Tibial nerve (tissue), 4 donors: ENCODE measurements around the gene MARF1. TPM values are rescaled to one million over a fixed set of nuclear protein-coding genes. Genes with fewer than 3 reads are reported as not detected.
"Not testable (repeated sequence)": the region's sequence is repeated elsewhere in the genome, so short reads cannot be mapped to it uniquely, and the experiment has no call there.

ENCODE experiments used
- DNase-seq, 2 donors: peaks; one replicate each; pipeline ENCODE4 v3.0.0-alpha.2; 2019; ENCODE audit warnings: low spot score in 2 of 2
- H3K27ac ChIP-seq, 4 donors: fragments of 200-600 bp; sonication (generic) in 3 of 4; one replicate each; pipeline ENCODE4 v1.5.1; 2017 to 2019; ENCODE audit warnings: mild to moderate bottlenecking in 1 of 4
- H3K27me3 ChIP-seq, 2 donors: fragments of 200-600 bp; sonication (generic) in 1 of 2; one replicate each; pipeline versions ENCODE4 v1.5.1 to v1.6.0; 2017 to 2019
- H3K36me3 ChIP-seq, 3 donors: fragments of 200-600 bp; sonication (generic); one replicate each; pipeline ENCODE4 v1.5.1; 2018 to 2019
- H3K4me1 ChIP-seq, 4 donors: fragments of 200-600 bp; sonication (generic) in 3 of 4; one replicate each; pipeline ENCODE4 v1.5.1; 2017 to 2019
- H3K4me3 ChIP-seq, 4 donors: fragments of 200-600 bp; sonication (generic) in 3 of 4; one replicate each; pipeline ENCODE4 v1.5.1; 2017 to 2019; ENCODE audit warnings: mild to moderate bottlenecking in 1 of 4, moderate library complexity in 1 of 4
- H3K9me3 ChIP-seq, 4 donors: fragments of 200-600 bp; sonication (generic) in 3 of 4; one replicate each; pipeline ENCODE4 v1.5.1; 2017 to 2019
- EP300 ChIP-seq, 2 donors: sonication (generic); formaldehyde crosslinking; IDR thresholded peaks; one replicate each; pipeline ENCODE4 v1.6.1; 2017; ENCODE audit warnings: antibody characterized with exemption in 2 of 2, mild to moderate bottlenecking in 1 of 2
- POLR2A ChIP-seq, 2 donors: fragments of 450-650 bp; IDR thresholded peaks; one replicate each; pipeline ENCODE4 v1.6.1; 2017; ENCODE audit warnings: antibody characterized with exemption in 2 of 2, mild to moderate bottlenecking in 2 of 2, moderate library complexity in 2 of 2
- WGBS, 2 donors: methylation state at CpG; one replicate each; pipeline ENCODE4 v1.1.5; 2018; 5-methylcytosine and 5-hydroxymethylcytosine counted together
- total RNA-seq, 4 donors: library from RNA; depleted of rRNA; stranded (reverse); fragments of >200 nt; gene quantifications; one replicate each; pipeline ENCODE4 v1.1.0, GENCODE V29; 2016
- TF ChIP-seq, protein P1 (sequence below), 5 experiments: fragments of 200-600 bp in 3 of 5; fragments of 450-650 bp in 2 of 5; sonication (generic) in 3 of 5; IDR thresholded peaks; one replicate each; pipeline ENCODE4 v1.5.1; 2016 to 2019; ENCODE audit warnings: antibody characterized with exemption in 5 of 5, mild to moderate bottlenecking in 3 of 5, moderate library complexity in 2 of 5

Gene MARF1
- total RNA-seq, 4 donors from 2014 or later, result 44.6 to 57.5 (median 54.4) TPM

- TF ChIP-seq, protein P1, sequence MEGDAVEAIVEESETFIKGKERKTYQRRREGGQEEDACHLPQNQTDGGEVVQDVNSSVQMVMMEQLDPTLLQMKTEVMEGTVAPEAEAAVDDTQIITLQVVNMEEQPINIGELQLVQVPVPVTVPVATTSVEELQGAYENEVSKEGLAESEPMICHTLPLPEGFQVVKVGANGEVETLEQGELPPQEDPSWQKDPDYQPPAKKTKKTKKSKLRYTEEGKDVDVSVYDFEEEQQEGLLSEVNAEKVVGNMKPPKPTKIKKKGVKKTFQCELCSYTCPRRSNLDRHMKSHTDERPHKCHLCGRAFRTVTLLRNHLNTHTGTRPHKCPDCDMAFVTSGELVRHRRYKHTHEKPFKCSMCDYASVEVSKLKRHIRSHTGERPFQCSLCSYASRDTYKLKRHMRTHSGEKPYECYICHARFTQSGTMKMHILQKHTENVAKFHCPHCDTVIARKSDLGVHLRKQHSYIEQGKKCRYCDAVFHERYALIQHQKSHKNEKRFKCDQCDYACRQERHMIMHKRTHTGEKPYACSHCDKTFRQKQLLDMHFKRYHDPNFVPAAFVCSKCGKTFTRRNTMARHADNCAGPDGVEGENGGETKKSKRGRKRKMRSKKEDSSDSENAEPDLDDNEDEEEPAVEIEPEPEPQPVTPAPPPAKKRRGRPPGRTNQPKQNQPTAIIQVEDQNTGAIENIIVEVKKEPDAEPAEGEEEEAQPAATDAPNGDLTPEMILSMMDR (IDR thresholded peaks at IDR 0.05), result peak in 1 of 5 experiments; percentile 14
- TF ChIP-seq POLR2A (IDR thresholded peaks at IDR 0.05) (peak; percentile 66 to 71), EP300 (IDR thresholded peaks at IDR 0.05) (peak; percentile 99)
- peak overlapping the region in 2 of 4 donors; percentile 11 to 21 for H3K4me3 ChIP-seq
- H3K36me3 ChIP-seq, result peaks cover 2 to 30% (median 8%) of the 10 kb centered on the region in 3 donors
- peak overlapping the region; percentile 87 to 96 (median 94) for H3K27ac ChIP-seq
- no peaks in the 10 kb centered on the region for H3K27me3 ChIP-seq
- DNase-seq, result peak; percentile 94 to 98
- peaks cover 0 to 59% (median 29%) of the 10 kb centered on the region in 4 donors for H3K4me1 ChIP-seq
- WGBS, 2 donors, result 7% methylated on average over 20 of the region's 20 CpGs
- no peaks in the 10 kb centered on the region for H3K9me3 ChIP-seq
Measured at GRCh38 chr16:15672514-15673167, 29.7 kb upstream of the MARF1 start.

DNA sequence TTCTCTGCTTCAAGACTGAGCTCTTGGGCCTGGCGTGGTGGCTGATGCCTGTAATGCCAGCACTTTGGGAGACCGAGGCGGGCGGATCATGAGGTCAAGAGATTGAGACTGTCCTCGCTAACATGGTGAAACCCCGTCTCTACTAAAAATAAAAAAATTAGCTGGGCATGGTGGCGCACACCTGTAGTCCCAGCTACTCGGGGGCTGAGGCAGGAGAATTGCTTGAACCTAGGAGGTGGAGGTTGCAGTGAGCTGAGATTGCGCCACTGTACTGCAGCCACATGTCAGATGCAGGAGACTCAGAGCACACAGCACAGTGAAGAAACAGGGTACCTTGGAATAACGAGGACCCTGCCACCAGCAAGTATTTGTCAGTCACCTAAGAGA lies 29.2 kb upstream of the MARF1 start:
- H3K36me3 ChIP-seq, result peaks cover 2 to 33% (median 12%) of the 10 kb centered on the region in 3 donors
- not testable (repeated sequence) for H3K9me3 ChIP-seq, H3K4me3 ChIP-seq, H3K27me3 ChIP-seq
- peaks cover 0 to 59% (median 29%) of the 10 kb centered on the region in 4 donors for H3K4me1 ChIP-seq
- H3K27ac ChIP-seq, result peak overlapping the region; percentile 87 to 96 (median 94)
- 59 to 62% methylated on average over 10 of the region's 10 CpGs for WGBS, 2 donors
- DNase-seq, result peak in 1 of 2 donors; percentile 12

- TF ChIP-seq EP300 (IDR thresholded peaks at IDR 0.05) (no peak), POLR2A (IDR thresholded peaks at IDR 0.05) (no peak)
- TF ChIP-seq, protein P1 (IDR thresholded peaks at IDR 0.05), result no peak
- peaks cover 2 to 38% (median 15%) of the 10 kb centered on the region in 3 donors for H3K36me3 ChIP-seq
- H3K4me3 ChIP-seq, result no peak overlapping the region
- no peaks in the 10 kb centered on the region for H3K9me3 ChIP-seq
- peaks cover 0 to 55% (median 29%) of the 10 kb centered on the region in 4 donors for H3K4me1 ChIP-seq
- no peaks in the 10 kb centered on the region for H3K27me3 ChIP-seq
- WGBS, 2 donors, result 75 to 78% methylated on average over 8 of the region's 8 CpGs
- no peak for DNase-seq
- H3K27ac ChIP-seq, result peak overlapping the region; percentile 87 to 96 (median 94)
Measured at GRCh38 chr16:15671530-15672117, 28.7 kb upstream of the MARF1 start.

- 84 to 86% methylated on average over 18 of the region's 18 CpGs for whole genome bisulfite sequencing, 2 donors
- no peak overlapping the region for H3K4me3 ChIP-seq
- no peak for DNase-seq
- peaks cover 0 to 14% (median 7%) of the 10 kb centered on the region in 4 donors for H3K4me1 ChIP-seq
- no peaks in the 10 kb centered on the region for H3K9me3 ChIP-seq
- no peaks in the 10 kb centered on the region for H3K27me3 ChIP-seq
- peaks cover 5 to 78% (median 15%) of the 10 kb centered on the region in 3 donors for H3K36me3 ChIP-seq
- TF ChIP-seq, protein P1 (IDR thresholded peaks at IDR 0.05), result no peak
- TF ChIP-seq EP300 (IDR thresholded peaks at IDR 0.05) (no peak), POLR2A (IDR thresholded peaks at IDR 0.05) (no peak)
- H3K27ac ChIP-seq, result no peak overlapping the region
Measured at GRCh38 chr16:15667091-15667742, 24.3 kb upstream of the MARF1 start.

- no peaks in the 10 kb centered on the region for H3K27me3 ChIP-seq
- peaks cover 0 to 7% (median 0%) of the 10 kb centered on the region in 4 donors for H3K4me1 ChIP-seq
- no peaks in the 10 kb centered on the region for H3K9me3 ChIP-seq
- H3K4me3 ChIP-seq, result no peak overlapping the region
- no peak for DNase-seq
- TF ChIP-seq EP300 (IDR thresholded peaks at IDR 0.05) (no peak), POLR2A (IDR thresholded peaks at IDR 0.05) (no peak)
- TF ChIP-seq, protein P1 (IDR thresholded peaks at IDR 0.05), result no peak
- H3K36me3 ChIP-seq, result peaks cover 5 to 76% (median 15%) of the 10 kb centered on the region in 3 donors
- H3K27ac ChIP-seq, result no peak overlapping the region
Measured at GRCh38 chr16:15665107-15665506, 22.2 kb upstream of the MARF1 start.
